K562 (cell line): ENCODE results near the gene GALNT12. TPM values are rescaled to one million over a fixed set of nuclear protein-coding genes. Genes with fewer than 3 reads are reported as not detected.

ENCODE experiments used
- ATAC-seq: fragments of 200-7000 bp; cut with Tn5 transposase; 3 replicates; pipeline ENCODE4 v1.9.1; 2020; ENCODE audit warnings: moderate library complexity
- BruUV-seq: library from RNA; stranded (reverse); fragments of 400-500 nt; replicated peaks from 2 replicates; lab custom pipeline; 2021; lab: Mats Ljungman, UMichigan
- CTCF ChIA-PET: fragments of 300-600 bp; formaldehyde crosslinking; extraction: SDS; loops from one replicate; lab custom pipeline; 2021; ENCODE audit warnings: low intra/inter-chr PET ratio; lab: Yijun Ruan, JAX
- POLR2A ChIA-PET: fragments of 300-600, 350-650 bp; sonication (Branson Sonifier 250); formaldehyde crosslinking; extraction: SDS; loops from one replicate; lab custom pipeline; 2021; ENCODE audit warnings: antibody characterized with exemption, inconsistent platforms; lab: Yijun Ruan, JAX
- DNase-seq, 4 experiments: peaks; one replicate each; pipeline versions ENCODE4 v3.0.0 to v3.0.0-alpha.2; 2011 to 2018; ENCODE audit warnings: low spot score in 3 of 4, mixed read lengths in 3 of 4; ENCODE audit errors: extremely low read depth in 1 of 4
- FAIRE-seq: peaks from 2 replicates; lab custom pipeline; 2011; peaks lifted over from hg19 to GRCh38; lab: Jason Lieb, UNC
- H2AFZ ChIP-seq: 2 replicates; pipeline ENCODE4 v1.6.0; 2011; ENCODE audit warnings: low read depth, low read length, control low read depth, inconsistent platforms
- H3K27ac ChIP-seq: fragments of 200-600 bp; 3 replicates; pipeline ENCODE4 v1.8.0; 2011; ENCODE audit warnings: low read depth, mild to moderate bottlenecking, control low read depth, inconsistent platforms, low read length, moderate library complexity, mixed read lengths; ENCODE audit errors: extremely low read depth
- H3K27me3 ChIP-seq, 2 experiments: fragments of 300-600 bp in 1 of 2; 2 replicates in 1 of 2; 3 replicates in 1 of 2; pipeline versions ENCODE4 v1.6.0 to v1.8.0; 2011; ENCODE audit warnings: inconsistent platforms in 2 of 2, low read length in 2 of 2, mild to moderate bottlenecking in 1 of 2, mixed read lengths in 1 of 2, moderate library complexity in 1 of 2; ENCODE audit not compliant: control insufficient read depth in 2 of 2, insufficient read depth in 2 of 2
- H3K36me3 ChIP-seq: fragments of 300-600 bp; 3 replicates; pipeline ENCODE4 v1.8.0; 2011; ENCODE audit warnings: mild to moderate bottlenecking, low read length, inconsistent platforms; ENCODE audit not compliant: control insufficient read depth, insufficient read depth
- H3K4me1 ChIP-seq, 2 experiments: fragments of 200-600 bp in 1 of 2; replicated peaks in 1 of 2; 2 replicates in 1 of 2; 3 replicates in 1 of 2; pipeline versions ENCODE4 v1.5.1 to v1.8.0; 2011; ENCODE audit warnings: inconsistent platforms in 2 of 2, low read length in 2 of 2, mild to moderate bottlenecking in 1 of 2, mixed read lengths in 1 of 2, moderate library complexity in 1 of 2; ENCODE audit not compliant: control insufficient read depth in 2 of 2, insufficient read depth in 2 of 2
- H3K4me2 ChIP-seq: 2 replicates; pipeline ENCODE4 v1.6.1; 2011; ENCODE audit warnings: low read length, control low read depth, inconsistent platforms, mixed read lengths; ENCODE audit not compliant: insufficient read depth
- H3K4me3 ChIP-seq: fragments of 200-600 bp; sonication (generic), shearing (Covaris generic); 2 replicates; pipeline ENCODE4 v1.5.1; 2016; ENCODE audit warnings: control low read depth, inconsistent platforms
- H3K79me2 ChIP-seq: fragments of 200-600 bp; 3 replicates; pipeline ENCODE4 v1.8.0; 2011; ENCODE audit warnings: low read length, inconsistent platforms; ENCODE audit not compliant: control insufficient read depth, insufficient read depth
- H3K9ac ChIP-seq, 2 experiments: 2 replicates each; pipeline versions ENCODE4 v1.6.0 to v1.6.1; 2011; ENCODE audit warnings: low read depth in 2 of 2, low read length in 2 of 2, control low read depth in 1 of 2, inconsistent platforms in 1 of 2, mild to moderate bottlenecking in 1 of 2, mixed read lengths in 1 of 2; ENCODE audit not compliant: insufficient read depth in 1 of 2
- H3K9me1 ChIP-seq: one replicate; pipeline ENCODE4 v1.6.0; 2011; ENCODE audit warnings: inconsistent platforms, mild to moderate bottlenecking, low read length, moderate library complexity; ENCODE audit not compliant: control insufficient read depth, insufficient read depth
- H3K9me3 ChIP-seq: replicated peaks from 2 replicates; pipeline ENCODE4 v1.5.1; 2011; ENCODE audit warnings: low read depth, low read length, inconsistent platforms; ENCODE audit not compliant: control insufficient read depth, insufficient read depth
- H4K20me1 ChIP-seq: replicated peaks from 2 replicates; pipeline ENCODE4 v1.6.1; 2011; ENCODE audit warnings: low read length, inconsistent platforms, mixed read lengths; ENCODE audit not compliant: control insufficient read depth, insufficient read depth
- ARID1B ChIP-seq: fragments of 450-650 bp; IDR thresholded peaks from 2 replicates; pipeline ENCODE4 v1.6.1; 2016; ENCODE audit warnings: antibody characterized with exemption, mild to moderate bottlenecking, inconsistent platforms
- CBFA2T3 ChIP-seq: fragments of 450-650 bp; IDR thresholded peaks from 2 replicates; pipeline ENCODE4 v1.6.1; 2017
- EP300 ChIP-seq: IDR thresholded peaks from 2 replicates; pipeline ENCODE4 v1.6.1; 2012; ENCODE audit warnings: low read length, improper control_type of control experiment
- FOSL1 ChIP-seq: fragments of 200-800 bp; sonication (Bioruptor generic); conservative IDR thresholded peaks from 2 replicates; pipeline ENCODE4 v1.6.1; 2016; ENCODE audit warnings: missing genetic modification characterization, missing compliant biosample characterization
- HMBOX1 ChIP-seq: sonication (generic); IDR thresholded peaks from 2 replicates; pipeline ENCODE4 v1.6.1; 2016
- SMAD2 ChIP-seq: fragments of 150-350 bp; IDR thresholded peaks from 2 replicates; pipeline ENCODE4 v1.6.1; 2014; ENCODE audit warnings: low read depth, mild to moderate bottlenecking, low read length
- SPI1 ChIP-seq: IDR thresholded peaks from 2 replicates; pipeline ENCODE4 v1.6.1; 2011; ENCODE audit warnings: low read depth, low read length, control low read depth, borderline replicate concordance
- TCF3 ChIP-seq: sonication (generic); formaldehyde crosslinking; IDR thresholded peaks from 2 replicates; pipeline ENCODE4 v1.4.0; 2020; ENCODE audit warnings: mild to moderate bottlenecking, missing genetic modification reagents
- TRIM28 ChIP-seq: fragments of 450-650 bp; IDR thresholded peaks from 2 replicates; pipeline ENCODE4 v1.6.1; 2017
- WGBS: fragments of 100-300 bp; shearing (Covaris generic); methylation state at CpG from one replicate; pipeline ENCODE4 v1.1.6; 2016; ENCODE audit warnings: low coverage, mixed read lengths; ENCODE audit not compliant: insufficient coverage; ENCODE audit errors: missing lambda C conversion rate; 5-methylcytosine and 5-hydroxymethylcytosine counted together
- in situ Hi-C: fragments of 300-500 bp; cut with MboI; formaldehyde crosslinking; loops from 4 replicates; pipeline ENCODE4 v1.15.0; 2018; ENCODE audit warnings: inconsistent platforms, mixed read lengths
- intact Hi-C: fragments of 100-400 bp; cut with micrococcal nuclease; formaldehyde crosslinking; loops from 2 replicates; pipeline ENCODE4 v1.14.2; 2022
- polyA plus RNA-seq, 8 experiments: library from polyadenylated mRNA; depleted of rRNA in 4 of 8; stranded (reverse) in 5 of 8; unstranded in 3 of 8; fragments of >200 nt; fragmentation: Nextera tagmentation in 2 of 8; fragmentation: Illumina TruSeq in 1 of 8; extraction: Ambion mirVana in 2 of 8; extraction: Trizol in 1 of 8; gene quantifications; 2 replicates each; pipeline versions ENCODE4 v1.2.1 to v1.2.3, GENCODE V29; 2011 to 2014; ENCODE audit warnings: inconsistent platforms in 1 of 8, missing spikeins in 1 of 8
- total RNA-seq, 7 experiments: library from RNA; depleted of rRNA in 6 of 7; stranded (reverse); fragments of >200 nt in 6 of 7; fragmentation: Illumina TruSeq in 2 of 7; extraction: Trizol in 2 of 7; gene quantifications; 2 replicates each; pipeline versions ENCODE4 v1.2.1 to v1.2.3, GENCODE V29; 2011 to 2021; ENCODE audit warnings: low replicate concordance in 1 of 7

The GALNT12 gene
- total and polyA plus RNA-seq, 9 of the 15 experiments (the other 6 are each of a cell fraction or from before 2014, with no cell fraction given): 29.7 to 82.9 (median 44.2) TPM

DNA sequence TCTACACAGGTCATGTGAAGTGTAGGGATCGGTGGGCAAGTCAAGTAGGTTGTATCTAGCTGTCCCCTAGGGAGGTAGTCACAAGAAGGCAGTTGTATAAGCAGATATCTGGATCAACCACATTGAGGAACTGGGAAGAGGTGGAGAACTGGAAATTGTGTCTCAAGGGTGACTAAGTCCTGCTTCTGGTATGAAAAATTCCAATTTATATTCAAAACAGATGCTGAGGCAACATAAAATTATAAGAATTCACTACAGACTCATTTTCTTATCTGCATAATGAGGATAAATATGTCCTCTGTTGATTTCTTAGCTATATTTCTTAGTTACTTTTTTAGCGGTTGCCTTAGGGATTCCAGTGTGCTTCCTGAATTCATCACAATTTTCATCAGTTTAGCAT is 46.8 kb downstream of the GALNT12 start:
- no TSS peak for BruUV-seq
- H3K36me3 ChIP-seq: peaks cover 22% of the 10 kb centered on the region
- WGBS: 36% methylated on average over 2 of the region's 2 CpGs

More for the DNA sequence above, 46.8 kb downstream of the GALNT12 start:
- FAIRE-seq (no peak), DNase-seq (peak in 1 of 4 experiments; percentile 47), ATAC-seq (no peak)
- Histone ChIP-seq H2AFZ (peak overlapping the region; percentile 9; the same call in 1 of the 2 replicates), H3K79me2 (no peaks in the 10 kb centered on the region), H3K9ac (no peak overlapping the region), H3K4me2 (no peak overlapping the region), H3K4me1 (peaks cover 11 to 42% of the 10 kb centered on the region in 2 experiments; a peak in 4 of 5 replicates), H3K9me3 (peaks cover 5% of the 10 kb centered on the region), H4K20me1 (no peaks in the 10 kb centered on the region), H3K27ac (no peak overlapping the region), H3K27me3 (no peaks in the 10 kb centered on the region), H3K9me1 (no peaks in the 10 kb centered on the region), H3K4me3 (no peak overlapping the region)
- POLR2A ChIA-PET: interaction anchor here (0.6 to 1.2 kb wide), 3 partner anchors 11 to 533 kb away, joined by 3 to 7 read pairs (median 4); no protein-coding TSS in a partner anchor
- intact Hi-C loops (no loop called here), in situ Hi-C loops (loop anchor here (5.0 kb wide), 1 partner anchor 283 kb away; no protein-coding TSS in a partner anchor)
- 0 out of 2 replicates have a peak, but pooled peaks have one; percentile 41 for TF ChIP-seq FOSL1 (tag)
- TF ChIP-seq SMAD2: no peak
- TF ChIP-seq ARID1B: 0 out of 2 replicates have a peak, but pooled peaks have one; percentile 33
- TF ChIP-seq HMBOX1: peak; percentile 38; the same call in 1 of the 2 replicates
- peak; percentile 37; the same call in 1 of the 2 replicates for TF ChIP-seq CBFA2T3
- TF ChIP-seq EP300: peak; percentile 18; the same call in 1 of the 2 replicates
- TF ChIP-seq TRIM28: no peak
- TF ChIP-seq SPI1: 0 out of 2 replicates have a peak, but pooled peaks have one; percentile 29
- peak; percentile 23; the same call in 1 of the 2 replicates for TF ChIP-seq TCF3
- CTCF ChIA-PET: interaction anchor here (0.6 kb wide), 1 partner anchor 1017 kb away, joined by 5 read pairs; no protein-coding TSS in a partner anchor
